K562 (cell line): ENCODE results near the gene SERPINA1. TPM values are rescaled to one million over a fixed set of nuclear protein-coding genes. Genes with fewer than 3 reads are reported as not detected.

Experiments
- ATAC-seq: fragments of 200-7000 bp; cut with Tn5 transposase; 3 replicates; pipeline ENCODE4 v1.9.1; 2020; ENCODE audit warnings: moderate library complexity
- BruUV-seq: library from RNA; stranded (reverse); fragments of 400-500 nt; replicated peaks from 2 replicates; lab custom pipeline; 2021; lab: Mats Ljungman, UMichigan
- CTCF ChIA-PET: fragments of 300-600 bp; formaldehyde crosslinking; extraction: SDS; loops from one replicate; lab custom pipeline; 2021; ENCODE audit warnings: low intra/inter-chr PET ratio; lab: Yijun Ruan, JAX
- POLR2A ChIA-PET: fragments of 300-600, 350-650 bp; sonication (Branson Sonifier 250); formaldehyde crosslinking; extraction: SDS; loops from one replicate; lab custom pipeline; 2021; ENCODE audit warnings: antibody characterized with exemption, inconsistent platforms; lab: Yijun Ruan, JAX
- DNase-seq, 4 experiments: peaks; one replicate each; pipeline versions ENCODE4 v3.0.0 to v3.0.0-alpha.2; 2011 to 2018; ENCODE audit warnings: low spot score in 3 of 4, mixed read lengths in 3 of 4; ENCODE audit errors: extremely low read depth in 1 of 4
- FAIRE-seq: peaks from 2 replicates; lab custom pipeline; 2011; peaks lifted over from hg19 to GRCh38; lab: Jason Lieb, UNC
- H2AFZ ChIP-seq: 2 replicates; pipeline ENCODE4 v1.6.0; 2011; ENCODE audit warnings: low read depth, low read length, control low read depth, inconsistent platforms
- H3K27ac ChIP-seq: fragments of 200-600 bp; 3 replicates; pipeline ENCODE4 v1.8.0; 2011; ENCODE audit warnings: low read depth, mild to moderate bottlenecking, control low read depth, inconsistent platforms, low read length, moderate library complexity, mixed read lengths; ENCODE audit errors: extremely low read depth
- H3K27me3 ChIP-seq, 2 experiments: fragments of 300-600 bp in 1 of 2; 2 replicates in 1 of 2; 3 replicates in 1 of 2; pipeline versions ENCODE4 v1.6.0 to v1.8.0; 2011; ENCODE audit warnings: inconsistent platforms in 2 of 2, low read length in 2 of 2, mild to moderate bottlenecking in 1 of 2, mixed read lengths in 1 of 2, moderate library complexity in 1 of 2; ENCODE audit not compliant: control insufficient read depth in 2 of 2, insufficient read depth in 2 of 2
- H3K36me3 ChIP-seq: fragments of 300-600 bp; 3 replicates; pipeline ENCODE4 v1.8.0; 2011; ENCODE audit warnings: mild to moderate bottlenecking, low read length, inconsistent platforms; ENCODE audit not compliant: control insufficient read depth, insufficient read depth
- H3K4me1 ChIP-seq, 2 experiments: fragments of 200-600 bp in 1 of 2; replicated peaks in 1 of 2; 2 replicates in 1 of 2; 3 replicates in 1 of 2; pipeline versions ENCODE4 v1.5.1 to v1.8.0; 2011; ENCODE audit warnings: inconsistent platforms in 2 of 2, low read length in 2 of 2, mild to moderate bottlenecking in 1 of 2, mixed read lengths in 1 of 2, moderate library complexity in 1 of 2; ENCODE audit not compliant: control insufficient read depth in 2 of 2, insufficient read depth in 2 of 2
- H3K4me2 ChIP-seq: 2 replicates; pipeline ENCODE4 v1.6.1; 2011; ENCODE audit warnings: low read length, control low read depth, inconsistent platforms, mixed read lengths; ENCODE audit not compliant: insufficient read depth
- H3K4me3 ChIP-seq: fragments of 200-600 bp; sonication (generic), shearing (Covaris generic); 2 replicates; pipeline ENCODE4 v1.5.1; 2016; ENCODE audit warnings: control low read depth, inconsistent platforms
- H3K79me2 ChIP-seq: fragments of 200-600 bp; 3 replicates; pipeline ENCODE4 v1.8.0; 2011; ENCODE audit warnings: low read length, inconsistent platforms; ENCODE audit not compliant: control insufficient read depth, insufficient read depth
- H3K9ac ChIP-seq, 2 experiments: 2 replicates each; pipeline versions ENCODE4 v1.6.0 to v1.6.1; 2011; ENCODE audit warnings: low read depth in 2 of 2, low read length in 2 of 2, control low read depth in 1 of 2, inconsistent platforms in 1 of 2, mild to moderate bottlenecking in 1 of 2, mixed read lengths in 1 of 2; ENCODE audit not compliant: insufficient read depth in 1 of 2
- H3K9me1 ChIP-seq: one replicate; pipeline ENCODE4 v1.6.0; 2011; ENCODE audit warnings: inconsistent platforms, mild to moderate bottlenecking, low read length, moderate library complexity; ENCODE audit not compliant: control insufficient read depth, insufficient read depth
- H3K9me3 ChIP-seq: replicated peaks from 2 replicates; pipeline ENCODE4 v1.5.1; 2011; ENCODE audit warnings: low read depth, low read length, inconsistent platforms; ENCODE audit not compliant: control insufficient read depth, insufficient read depth
- H4K20me1 ChIP-seq: replicated peaks from 2 replicates; pipeline ENCODE4 v1.6.1; 2011; ENCODE audit warnings: low read length, inconsistent platforms, mixed read lengths; ENCODE audit not compliant: control insufficient read depth, insufficient read depth
- DNMT1 ChIP-seq: fragments of 450-650 bp; IDR thresholded peaks from 2 replicates; pipeline ENCODE4 v1.6.1; 2016; ENCODE audit warnings: antibody characterized with exemption, mild to moderate bottlenecking
- HMGN3 ChIP-seq: IDR thresholded peaks from 2 replicates; pipeline ENCODE4 v1.6.1; 2011; ENCODE audit warnings: borderline replicate concordance, low read depth, mild to moderate bottlenecking, mixed read lengths, low read length; ENCODE audit not compliant: insufficient read length; ENCODE audit errors: extremely low read depth
- HNRNPL ChIP-seq: fragments of 200-400 bp; formaldehyde crosslinking; IDR thresholded peaks from 2 replicates; pipeline ENCODE4 v1.6.1; 2017; ENCODE audit warnings: low read depth, mild to moderate bottlenecking, low read length
- MBD2 ChIP-seq: sonication (generic); IDR thresholded peaks from 2 replicates; pipeline ENCODE4 v1.6.1; 2016; ENCODE audit warnings: low read depth, borderline replicate concordance
- NCOA6 ChIP-seq: fragments of 450-650 bp; IDR thresholded peaks from 2 replicates; pipeline ENCODE4 v1.6.1; 2017; ENCODE audit warnings: mild to moderate bottlenecking
- NFIX ChIP-seq: fragments of 250-450 bp; sonication (Bioruptor Pico); IDR thresholded peaks from 2 replicates; pipeline ENCODE4 v1.4.0; 2020; ENCODE audit warnings: low read depth, mild to moderate bottlenecking, moderate library complexity
- NRF1 ChIP-seq, 2 experiments: fragments of 450-650 bp; IDR thresholded peaks in 1 of 2; conservative IDR thresholded peaks in 1 of 2; 2 replicates each; pipeline ENCODE4 v1.6.1; 2014; ENCODE audit warnings: mild to moderate bottlenecking in 2 of 2
- PHF20 ChIP-seq: fragments of 450-650 bp; IDR thresholded peaks from 2 replicates; pipeline ENCODE4 v1.6.1; 2018; ENCODE audit not compliant: partially characterized antibody
- POLR2AphosphoS2 ChIP-seq: IDR thresholded peaks from 2 replicates; pipeline ENCODE4 v1.6.1; 2012; ENCODE audit warnings: low read length, improper control_type of control experiment
- POLR2B ChIP-seq: fragments of 450-650 bp; IDR thresholded peaks from 2 replicates; pipeline ENCODE4 v1.6.1; 2018; ENCODE audit warnings: low read depth; ENCODE audit not compliant: partially characterized antibody
- RBM14 ChIP-seq: fragments of 200-400 bp; formaldehyde crosslinking; IDR thresholded peaks from 2 replicates; pipeline ENCODE4 v1.6.1; 2018; ENCODE audit warnings: low read depth, mild to moderate bottlenecking, low read length, moderate library complexity, borderline replicate concordance; ENCODE audit not compliant: insufficient read depth
- TCF3 ChIP-seq: sonication (generic); formaldehyde crosslinking; IDR thresholded peaks from 2 replicates; pipeline ENCODE4 v1.4.0; 2020; ENCODE audit warnings: mild to moderate bottlenecking, missing genetic modification reagents
- U2AF2 ChIP-seq: fragments of 200-400 bp; formaldehyde crosslinking; optimal IDR thresholded peaks from 2 replicates; pipeline ENCODE3; 2017; ENCODE audit warnings: low read depth, mild to moderate bottlenecking, low read length
- XRCC3 ChIP-seq: fragments of 450-650 bp; IDR thresholded peaks from 2 replicates; pipeline ENCODE4 v1.6.1; 2017; ENCODE audit warnings: mild to moderate bottlenecking, moderate library complexity
- ZNF197 ChIP-seq: fragments of 200-800 bp; sonication (Bioruptor generic); IDR thresholded peaks from 2 replicates; pipeline ENCODE4 v1.6.1; 2016; ENCODE audit warnings: low read depth, missing genetic modification characterization, missing compliant biosample characterization
- WGBS: fragments of 100-300 bp; shearing (Covaris generic); methylation state at CpG from one replicate; pipeline ENCODE4 v1.1.6; 2016; ENCODE audit warnings: low coverage, mixed read lengths; ENCODE audit not compliant: insufficient coverage; ENCODE audit errors: missing lambda C conversion rate; 5-methylcytosine and 5-hydroxymethylcytosine counted together
- in situ Hi-C: fragments of 300-500 bp; cut with MboI; formaldehyde crosslinking; loops from 4 replicates; pipeline ENCODE4 v1.15.0; 2018; ENCODE audit warnings: inconsistent platforms, mixed read lengths
- intact Hi-C: fragments of 100-400 bp; cut with micrococcal nuclease; formaldehyde crosslinking; loops from 2 replicates; pipeline ENCODE4 v1.14.2; 2022
- polyA plus RNA-seq, 8 experiments: library from polyadenylated mRNA; depleted of rRNA in 4 of 8; stranded (reverse) in 5 of 8; unstranded in 3 of 8; fragments of >200 nt; fragmentation: Nextera tagmentation in 2 of 8; fragmentation: Illumina TruSeq in 1 of 8; extraction: Ambion mirVana in 2 of 8; extraction: Trizol in 1 of 8; gene quantifications; 2 replicates each; pipeline versions ENCODE4 v1.2.1 to v1.2.3, GENCODE V29; 2011 to 2014; ENCODE audit warnings: inconsistent platforms in 1 of 8, missing spikeins in 1 of 8
- total RNA-seq, 7 experiments: library from RNA; depleted of rRNA in 6 of 7; stranded (reverse); fragments of >200 nt in 6 of 7; fragmentation: Illumina TruSeq in 2 of 7; extraction: Trizol in 2 of 7; gene quantifications; 2 replicates each; pipeline versions ENCODE4 v1.2.1 to v1.2.3, GENCODE V29; 2011 to 2021; ENCODE audit warnings: low replicate concordance in 1 of 7
- TF ChIP-seq, protein P1 (sequence below): sonication (generic); formaldehyde crosslinking; IDR thresholded peaks from 2 replicates; pipeline ENCODE4 v1.8.0; 2022; ENCODE audit warnings: missing genetic modification reagents, mild to moderate bottlenecking, moderate library complexity, borderline replicate concordance
- TF ChIP-seq, protein P2 (sequence below), 3 experiments: IDR thresholded peaks in 2 of 3; conservative IDR thresholded peaks in 1 of 3; 2 replicates each; pipeline ENCODE4 v1.5.1; 2011 to 2012; ENCODE audit warnings: low read length in 3 of 3, mild to moderate bottlenecking in 3 of 3, control low read depth in 2 of 3, improper control_type of control experiment in 1 of 3, inconsistent platforms in 1 of 3, low read depth in 1 of 3, mixed read lengths in 1 of 3, moderate library complexity in 1 of 3; ENCODE audit not compliant: insufficient read depth in 2 of 3

Gene SERPINA1
- total and polyA plus RNA-seq, 9 of the 15 experiments (the other 6 are each of a cell fraction or from before 2014, with no cell fraction given): 4.1 TPM; not detected in 8

GRCh38 chr14:94368243-94368590 lies 20.2 kb downstream of the SERPINA1 start:
- Histone ChIP-seq H3K9me1 (no peaks in the 10 kb centered on the region), H3K4me1 (no peaks in the 10 kb centered on the region), H3K9me3 (no peaks in the 10 kb centered on the region), H3K36me3 (no peaks in the 10 kb centered on the region), H4K20me1 (no peaks in the 10 kb centered on the region), H3K27me3 (no peaks in the 10 kb centered on the region; a peak in 1 of 5 replicates), H3K9ac (no peak overlapping the region), H2AFZ (no peak overlapping the region), H3K4me2 (no peak overlapping the region), H3K4me3 (no peak overlapping the region), H3K79me2 (no peaks in the 10 kb centered on the region), H3K27ac (no peak overlapping the region)
- in situ Hi-C loops (no loop called here), intact Hi-C loops (no loop called here)
- WGBS: 0% methylated on average over 1 of the region's 3 CpGs
- DNase-seq (no peak), FAIRE-seq (no peak), ATAC-seq (no peak)
- no TSS peak for BruUV-seq
- no peak for TF ChIP-seq NCOA6
- no peak for TF ChIP-seq XRCC3
- no peak for TF ChIP-seq TCF3
- no peak for TF ChIP-seq MBD2
- no peak for TF ChIP-seq NFIX (CRISPR knock-in tag)
- TF ChIP-seq DNMT1: no peak
- no peak for TF ChIP-seq U2AF2
- no peak for TF ChIP-seq POLR2B
- TF ChIP-seq, protein P1, sequence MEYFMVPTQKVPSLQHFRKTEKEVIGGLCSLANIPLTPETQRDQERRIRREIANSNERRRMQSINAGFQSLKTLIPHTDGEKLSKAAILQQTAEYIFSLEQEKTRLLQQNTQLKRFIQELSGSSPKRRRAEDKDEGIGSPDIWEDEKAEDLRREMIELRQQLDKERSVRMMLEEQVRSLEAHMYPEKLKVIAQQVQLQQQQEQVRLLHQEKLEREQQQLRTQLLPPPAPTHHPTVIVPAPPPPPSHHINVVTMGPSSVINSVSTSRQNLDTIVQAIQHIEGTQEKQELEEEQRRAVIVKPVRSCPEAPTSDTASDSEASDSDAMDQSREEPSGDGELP (CRISPR knock-in tag): no peak
- no peak for TF ChIP-seq ZNF197 (CRISPR knock-in tag)
- no peak for TF ChIP-seq NRF1 (conservative IDR thresholded peaks at IDR 0.05 in 1 of 2, IDR thresholded peaks at IDR 0.05 in 1 of 2)
- TF ChIP-seq PHF20: no peak
- no peak for TF ChIP-seq HMGN3
- no peak for TF ChIP-seq HNRNPL
- no peak for TF ChIP-seq POLR2AphosphoS2
- TF ChIP-seq RBM14: no peak
- TF ChIP-seq, protein P2, sequence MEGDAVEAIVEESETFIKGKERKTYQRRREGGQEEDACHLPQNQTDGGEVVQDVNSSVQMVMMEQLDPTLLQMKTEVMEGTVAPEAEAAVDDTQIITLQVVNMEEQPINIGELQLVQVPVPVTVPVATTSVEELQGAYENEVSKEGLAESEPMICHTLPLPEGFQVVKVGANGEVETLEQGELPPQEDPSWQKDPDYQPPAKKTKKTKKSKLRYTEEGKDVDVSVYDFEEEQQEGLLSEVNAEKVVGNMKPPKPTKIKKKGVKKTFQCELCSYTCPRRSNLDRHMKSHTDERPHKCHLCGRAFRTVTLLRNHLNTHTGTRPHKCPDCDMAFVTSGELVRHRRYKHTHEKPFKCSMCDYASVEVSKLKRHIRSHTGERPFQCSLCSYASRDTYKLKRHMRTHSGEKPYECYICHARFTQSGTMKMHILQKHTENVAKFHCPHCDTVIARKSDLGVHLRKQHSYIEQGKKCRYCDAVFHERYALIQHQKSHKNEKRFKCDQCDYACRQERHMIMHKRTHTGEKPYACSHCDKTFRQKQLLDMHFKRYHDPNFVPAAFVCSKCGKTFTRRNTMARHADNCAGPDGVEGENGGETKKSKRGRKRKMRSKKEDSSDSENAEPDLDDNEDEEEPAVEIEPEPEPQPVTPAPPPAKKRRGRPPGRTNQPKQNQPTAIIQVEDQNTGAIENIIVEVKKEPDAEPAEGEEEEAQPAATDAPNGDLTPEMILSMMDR (IDR thresholded peaks at IDR 0.05 in 2 of 3, conservative IDR thresholded peaks at IDR 0.05 in 1 of 3; ENCODE audit: insufficient read depth in 2 of 3, low read depth in 1 of 3, low read length in 3 of 3): no peak
- CTCF ChIA-PET: no interaction called here
- POLR2A ChIA-PET: no interaction called here
